H1 (cell line): ENCODE data around the gene COL11A1. TPM values are rescaled to one million over a fixed set of nuclear protein-coding genes. Genes with fewer than 3 reads are reported as not detected.

Experiments used
- CTCF ChIA-PET: fragments of 300-600 bp; sonication (Branson Sonifier 250); formaldehyde crosslinking; loops from one replicate; lab custom pipeline; 2021; ENCODE audit not compliant: partially characterized antibody; lab: Charles Lee
- POLR2A ChIA-PET: fragments of 300-600 bp; sonication (Branson Sonifier 250); formaldehyde crosslinking; loops from one replicate; lab custom pipeline; 2021; ENCODE audit warnings: inconsistent platforms; ENCODE audit not compliant: partially characterized antibody; lab: Charles Lee
- DNase-seq, 2 experiments: peaks; one replicate each; pipeline versions ENCODE4 v3.0.0 to v3.0.0-alpha.2; 2010 to 2022; ENCODE audit warnings: low spot score in 2 of 2, low read depth in 1 of 2, mixed read lengths in 1 of 2
- FAIRE-seq: peaks from 2 replicates; lab custom pipeline; 2011; peaks lifted over from hg19 to GRCh38; lab: Jason Lieb, UNC
- H2AFZ ChIP-seq: 2 replicates; pipeline ENCODE4 v1.8.1; 2012; ENCODE audit warnings: low read length, inconsistent platforms
- H2AK5ac ChIP-seq: 2 replicates; pipeline ENCODE4 v1.6.1; 2013; ENCODE audit warnings: low read depth, low read length
- H2BK120ac ChIP-seq: replicated peaks from 2 replicates; pipeline ENCODE3; 2013; ENCODE audit warnings: low read depth, low read length, inconsistent platforms
- H2BK12ac ChIP-seq: 2 replicates; pipeline ENCODE4 v1.6.1; 2013; ENCODE audit warnings: low read depth, low read length
- H2BK15ac ChIP-seq: 2 replicates; pipeline ENCODE4 v1.6.1; 2013; ENCODE audit warnings: low read length
- H2BK20ac ChIP-seq: 2 replicates; pipeline ENCODE4 v1.6.1; 2013; ENCODE audit warnings: low read length
- H2BK5ac ChIP-seq: 2 replicates; pipeline ENCODE4 v1.6.1; 2013; ENCODE audit warnings: low read depth, low read length
- H3K14ac ChIP-seq: 2 replicates; pipeline ENCODE4 v1.6.1; 2013; ENCODE audit warnings: inconsistent platforms; ENCODE audit not compliant: insufficient read length
- H3K18ac ChIP-seq: 2 replicates; pipeline ENCODE4 v1.6.1; 2013; ENCODE audit warnings: low read length; ENCODE audit errors: extremely low read depth
- H3K23ac ChIP-seq: 2 replicates; pipeline ENCODE4 v1.6.1; 2013; ENCODE audit warnings: inconsistent platforms; ENCODE audit not compliant: insufficient read length
- H3K23me2 ChIP-seq: 2 replicates; pipeline ENCODE4 v1.6.1; 2013; ENCODE audit warnings: low read depth, low read length
- H3K27ac ChIP-seq: 2 replicates; pipeline ENCODE4 v1.6.1; 2011; ENCODE audit warnings: low read depth, low read length, inconsistent platforms
- H3K27me3 ChIP-seq, 4 experiments: replicated peaks in 1 of 4; 1 replicate in 1 of 4; 2 replicates in 3 of 4; pipeline versions ENCODE4 v1.6.1 to v1.8.1; 2011 to 2013; ENCODE audit warnings: low read length in 3 of 4, mild to moderate bottlenecking in 3 of 4, inconsistent platforms in 2 of 4, mixed read lengths in 2 of 4, moderate library complexity in 1 of 4; ENCODE audit not compliant: control insufficient read depth in 3 of 4, insufficient read depth in 3 of 4; ENCODE audit errors: extremely low read depth in 1 of 4
- H3K36me3 ChIP-seq, 4 experiments: 2 replicates each; pipeline versions ENCODE4 v1.6.1 to v1.8.1; 2011 to 2013; ENCODE audit warnings: mild to moderate bottlenecking in 4 of 4, low read length in 3 of 4, moderate library complexity in 2 of 4, control low read depth in 1 of 4, inconsistent platforms in 1 of 4; ENCODE audit not compliant: insufficient read depth in 4 of 4, control insufficient read depth in 2 of 4
- H3K4ac ChIP-seq: replicated peaks from 2 replicates; pipeline ENCODE3; 2013; ENCODE audit warnings: low read length, low read depth, mixed read lengths, inconsistent platforms; ENCODE audit not compliant: insufficient read length
- H3K4me1 ChIP-seq, 4 experiments: replicated peaks in 1 of 4; 1 replicate in 1 of 4; 2 replicates in 3 of 4; pipeline versions ENCODE4 v1.6.1 to v1.8.1; 2011 to 2013; ENCODE audit warnings: low read length in 3 of 4, inconsistent platforms in 2 of 4, mixed read lengths in 1 of 4; ENCODE audit not compliant: insufficient read depth in 4 of 4, control insufficient read depth in 3 of 4
- H3K4me2 ChIP-seq, 2 experiments: 2 replicates each; pipeline versions ENCODE4 v1.6.1 to v1.8.1; 2011 to 2013; ENCODE audit warnings: low read depth in 2 of 2, low read length in 2 of 2, control low read depth in 1 of 2, inconsistent platforms in 1 of 2, mild to moderate bottlenecking in 1 of 2; ENCODE audit not compliant: insufficient read depth in 1 of 2
- H3K4me3 ChIP-seq, 4 experiments: fragments of 200-600, 300-600 bp in 1 of 4; sonication (generic), shearing (Covaris generic), sonication (Bioruptor Twin) in 1 of 4; 2 replicates each; pipeline versions ENCODE4 v1.5.1 to v1.8.1; 2011 to 2016; ENCODE audit warnings: low read length in 4 of 4, low read depth in 3 of 4, control low read depth in 2 of 4, inconsistent platforms in 2 of 4, mild to moderate bottlenecking in 2 of 4, mixed read lengths in 1 of 4, moderate library complexity in 1 of 4; ENCODE audit not compliant: insufficient read depth in 2 of 4; ENCODE audit errors: extremely low read depth in 1 of 4
- H3K56ac ChIP-seq: replicated peaks from 2 replicates; pipeline ENCODE3; 2013; ENCODE audit warnings: low read depth, mild to moderate bottlenecking, mixed read lengths, low read length, inconsistent platforms; ENCODE audit not compliant: insufficient read length
- H3K79me1 ChIP-seq: 2 replicates; pipeline ENCODE4 v1.6.1; 2013; ENCODE audit warnings: low read depth, low read length, control low read depth
- H3K79me2 ChIP-seq, 2 experiments: 2 replicates each; pipeline versions ENCODE4 v1.6.1 to v1.8.1; 2012 to 2013; ENCODE audit warnings: low read length in 2 of 2, mild to moderate bottlenecking in 2 of 2, inconsistent platforms in 1 of 2; ENCODE audit not compliant: insufficient read depth in 2 of 2, control insufficient read depth in 1 of 2
- H3K9ac ChIP-seq, 4 experiments: replicated peaks in 1 of 4; 1 replicate in 1 of 4; 2 replicates in 3 of 4; pipeline versions ENCODE4 v1.6.1 to v1.8.1; 2011 to 2013; ENCODE audit warnings: low read depth in 3 of 4, low read length in 3 of 4, control low read depth in 2 of 4, mild to moderate bottlenecking in 2 of 4, moderate library complexity in 2 of 4, inconsistent platforms in 1 of 4; ENCODE audit errors: extremely low read depth in 1 of 4
- H3K9me3 ChIP-seq, 2 experiments: 2 replicates each; pipeline versions ENCODE4 v1.6.1 to v1.8.1; 2012 to 2013; ENCODE audit warnings: mild to moderate bottlenecking in 2 of 2, moderate library complexity in 2 of 2, control low read depth in 1 of 2, inconsistent platforms in 1 of 2, low read depth in 1 of 2, low read length in 1 of 2, mixed read lengths in 1 of 2; ENCODE audit not compliant: insufficient read depth in 2 of 2
- H4K20me1 ChIP-seq, 2 experiments: replicated peaks in 1 of 2; 2 replicates each; pipeline versions ENCODE3 to v1.8.1; 2011 to 2013; ENCODE audit warnings: inconsistent platforms in 2 of 2, low read length in 2 of 2, mild to moderate bottlenecking in 1 of 2; ENCODE audit not compliant: insufficient read depth in 2 of 2, control insufficient read depth in 1 of 2
- H4K5ac ChIP-seq: 2 replicates; pipeline ENCODE4 v1.6.1; 2013; ENCODE audit warnings: low read length, low read depth, mixed read lengths, inconsistent platforms; ENCODE audit not compliant: insufficient read length
- H4K8ac ChIP-seq: 2 replicates; pipeline ENCODE4 v1.8.0; 2013; ENCODE audit warnings: mild to moderate bottlenecking, moderate library complexity, low read length, inconsistent platforms; ENCODE audit not compliant: insufficient read depth; ENCODE audit errors: extremely low read depth
- H4K91ac ChIP-seq: replicated peaks from 2 replicates; pipeline ENCODE3; 2013; ENCODE audit warnings: low read length, mixed read lengths, inconsistent platforms; ENCODE audit not compliant: insufficient read length
- BRCA1 ChIP-seq: IDR thresholded peaks from 2 replicates; pipeline ENCODE4 v1.6.1; 2012; ENCODE audit warnings: low read depth, low read length, improper control_type of control experiment
- CBX5 ChIP-seq: fragments of 300-800, 300-1000 bp; sonication (generic); IDR thresholded peaks from 2 replicates; pipeline ENCODE4 v1.7.1; 2016; ENCODE audit warnings: antibody characterized with exemption, low read length, low read depth
- CEBPB ChIP-seq: IDR thresholded peaks from 2 replicates; pipeline ENCODE4 v1.6.1; 2012; ENCODE audit warnings: low read depth, low read length
- CHD1 ChIP-seq: IDR thresholded peaks from 2 replicates; pipeline ENCODE4 v1.6.1; 2012; ENCODE audit warnings: low read depth, low read length, improper control_type of control experiment
- EGR1 ChIP-seq: IDR thresholded peaks from 2 replicates; pipeline ENCODE4 v1.6.1; 2011; ENCODE audit warnings: low read depth, low read length, borderline replicate concordance
- NANOG ChIP-seq: IDR thresholded peaks from 2 replicates; pipeline ENCODE4 v1.6.1; 2011; ENCODE audit warnings: low read length, low read depth, mild to moderate bottlenecking, inconsistent platforms; ENCODE audit not compliant: insufficient read depth, poor library complexity, severe bottlenecking
- NRF1 ChIP-seq: IDR thresholded peaks from 2 replicates; pipeline ENCODE4 v1.6.1; 2011; ENCODE audit warnings: mild to moderate bottlenecking, low read depth, low read length, improper control_type of control experiment
- PHF8 ChIP-seq: fragments of 200-600 bp; sonication (generic); conservative IDR thresholded peaks from 2 replicates; pipeline ENCODE4 v1.7.1; 2012; ENCODE audit warnings: low read depth, mild to moderate bottlenecking, inconsistent platforms, low read length, moderate library complexity
- POLR2AphosphoS5 ChIP-seq: IDR thresholded peaks from 2 replicates; pipeline ENCODE4 v1.6.1; 2011; ENCODE audit warnings: low read depth, low read length
- RAD21 ChIP-seq, 2 experiments: IDR thresholded peaks in 1 of 2; conservative IDR thresholded peaks in 1 of 2; 2 replicates each; pipeline ENCODE4 v1.6.1; 2011; ENCODE audit warnings: low read depth in 2 of 2, low read length in 2 of 2, improper control_type of control experiment in 1 of 2, inconsistent platforms in 1 of 2, mild to moderate bottlenecking in 1 of 2, moderate library complexity in 1 of 2
- RFX5 ChIP-seq: IDR thresholded peaks from 2 replicates; pipeline ENCODE4 v1.6.1; 2011; ENCODE audit warnings: low read depth, low read length, improper control_type of control experiment, borderline replicate concordance
- SIRT6 ChIP-seq: IDR thresholded peaks from one replicate; pipeline ENCODE4 v1.7.1; 2012; ENCODE audit warnings: low read length, inconsistent platforms
- SP4 ChIP-seq: IDR thresholded peaks from 2 replicates; pipeline ENCODE4 v1.6.1; 2012; ENCODE audit warnings: low read length, inconsistent platforms
- SUZ12 ChIP-seq: fragments of 200-600 bp; sonication (generic); IDR thresholded peaks from 2 replicates; pipeline ENCODE4 v1.6.1; 2012; ENCODE audit warnings: mild to moderate bottlenecking, inconsistent platforms, low read length, moderate library complexity, mixed read lengths
- ZNF274 ChIP-seq: IDR thresholded peaks from 2 replicates; pipeline ENCODE4 v1.7.0; 2012; ENCODE audit warnings: low read length, borderline replicate concordance; ENCODE audit errors: extremely low read depth
- polyA plus RNA-seq, 7 experiments: library from polyadenylated mRNA; depleted of rRNA in 3 of 7; stranded (reverse) in 5 of 7; unstranded in 2 of 7; fragments of >200 nt in 5 of 7; fragments of 200-250 nt in 2 of 7; gene quantifications; 1 replicate in 5 of 7; 2 replicates in 1 of 7; 4 replicates in 1 of 7; pipeline versions ENCODE4 v1.2.1 to v1.2.3, GENCODE V29; 2011 to 2013; ENCODE audit warnings: missing spikeins in 2 of 7, mixed read lengths in 2 of 7
- total RNA-seq: library from RNA; stranded (reverse); fragmentation: NEBNext Ultra II Directional; extraction: Animal tissue kit (Norgen Biotek cat#: 25700); gene quantifications from 2 replicates; pipeline ENCODE4 v1.2.1, GENCODE V29; 2021
- TF ChIP-seq, protein P1 (sequence below): IDR thresholded peaks from 2 replicates; pipeline ENCODE4 v1.6.1; 2011; ENCODE audit warnings: low read depth, mild to moderate bottlenecking, low read length; ENCODE audit not compliant: insufficient read depth

COL11A1 gene
- total and polyA plus RNA-seq, 2 of the 8 experiments (the other 6 are each of a cell fraction or from before 2014, with no cell fraction given), result 4.0 to 27.9 TPM

DNA sequence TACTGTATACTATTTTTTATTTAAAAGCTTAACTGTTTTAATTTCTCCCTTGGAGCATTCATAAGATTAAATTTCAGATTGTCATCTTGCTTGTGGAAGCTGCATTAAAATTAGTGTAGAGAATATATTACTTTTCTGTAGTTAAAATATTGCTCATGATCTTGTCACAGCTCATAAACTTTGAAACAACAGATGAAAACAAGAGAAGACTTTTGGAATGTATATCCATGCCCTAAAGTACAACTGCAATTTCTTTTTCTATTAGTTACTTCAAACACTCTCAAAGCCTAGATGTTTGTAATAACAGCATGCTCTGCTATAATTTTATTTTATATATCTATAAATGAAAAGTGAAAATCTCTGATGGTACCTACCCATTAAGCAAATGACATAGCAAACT is 155.9 kb downstream of the COL11A1 start:
- no peak overlapping the region for H2BK120ac ChIP-seq
- no peak overlapping the region for H4K91ac ChIP-seq
- CTCF ChIA-PET, result no interaction called here
- no peak overlapping the region for H3K27ac ChIP-seq
- H3K23ac ChIP-seq, result no peak overlapping the region
- no peak overlapping the region for H3K18ac ChIP-seq
- H3K36me3 ChIP-seq, result 0 out of 8 replicates have a peak, but pooled peaks cover 0 to 2% (median 0%) of the 10 kb centered on the region in 4 experiments
- no peak overlapping the region for H2BK20ac ChIP-seq
- no peak overlapping the region for H3K14ac ChIP-seq
- no peak overlapping the region for H3K56ac ChIP-seq
- no peak overlapping the region for H2BK15ac ChIP-seq
- no peak overlapping the region for H2BK12ac ChIP-seq
- no peaks in the 10 kb centered on the region for H3K79me2 ChIP-seq
- H3K79me1 ChIP-seq, result no peaks in the 10 kb centered on the region
- no peak overlapping the region for H3K4me2 ChIP-seq
- peaks cover 0 to 4% of the 10 kb centered on the region in 2 experiments; a peak in 1 of 4 replicates for H3K9me3 ChIP-seq
- H3K4me1 ChIP-seq, result no peaks in the 10 kb centered on the region
- H3K9ac ChIP-seq, result no peak overlapping the region
- H3K4me3 ChIP-seq, result no peak overlapping the region
- H4K5ac ChIP-seq, result no peak overlapping the region
- H3K4ac ChIP-seq, result no peak overlapping the region
- H2AFZ ChIP-seq, result no peak overlapping the region
- no peak for DNase-seq
- no peak overlapping the region for H4K8ac ChIP-seq
- no peaks in the 10 kb centered on the region for H4K20me1 ChIP-seq
- FAIRE-seq, result no peak
- H2AK5ac ChIP-seq, result no peak overlapping the region
- H3K27me3 ChIP-seq, result no peaks in the 10 kb centered on the region
- POLR2A ChIA-PET, result no interaction called here
- no peaks in the 10 kb centered on the region for H3K23me2 ChIP-seq
- no peak overlapping the region for H2BK5ac ChIP-seq
- TF ChIP-seq, protein P1, sequence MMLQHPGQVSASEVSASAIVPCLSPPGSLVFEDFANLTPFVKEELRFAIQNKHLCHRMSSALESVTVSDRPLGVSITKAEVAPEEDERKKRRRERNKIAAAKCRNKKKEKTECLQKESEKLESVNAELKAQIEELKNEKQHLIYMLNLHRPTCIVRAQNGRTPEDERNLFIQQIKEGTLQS, result no peak
- TF ChIP-seq RAD21 (IDR thresholded peaks at IDR 0.05 in 1 of 2, conservative IDR thresholded peaks at IDR 0.05 in 1 of 2; ENCODE audit: low read depth in 2 of 2, low read length in 2 of 2) (no peak), CHD1 (no peak), CEBPB (no peak), SIRT6 (no peak), SP4 (no peak), BRCA1 (no peak), RFX5 (no peak), EGR1 (no peak), ZNF274 (no peak), CBX5 (no peak), NANOG (no peak), SUZ12 (no peak), POLR2AphosphoS5 (no peak), PHF8 (no peak), NRF1 (no peak)
